ENCODE results near the gene HIRIP3.

- TF ChIP-seq POLR2A (IDR thresholded peaks at IDR 0.05; ENCODE audit: control extremely low read depth in 1 of 2, low read depth in 2 of 2, low read length in 2 of 2) (no peak), CTCF (IDR thresholded peaks at IDR 0.05; ENCODE audit: control extremely low read depth in 1 of 3, insufficient read depth in 1 of 3, low read depth in 1 of 3, low read length in 3 of 3) (no peak), BACH1 (IDR thresholded peaks at IDR 0.05; ENCODE audit: low read length) (no peak)
Measured at GRCh38 chr16:30030011-30030685, 34.7 kb upstream of the HIRIP3 start.
